HepG2 (cell line): ENCODE data around the gene FGFR3. TPM values are rescaled to one million over a fixed set of nuclear protein-coding genes. Genes with fewer than 3 reads are reported as not detected.

Experiments used
- DPF2 ChIP-seq: sonication (generic); formaldehyde crosslinking; IDR thresholded peaks from 2 replicates; pipeline ENCODE4 v1.4.0; 2020; ENCODE audit warnings: mild to moderate bottlenecking, low read depth, missing genetic modification reagents, borderline replicate concordance
- HNRNPH1 ChIP-seq: fragments of 200-400 bp; formaldehyde crosslinking; optimal IDR thresholded peaks from 2 replicates; pipeline ENCODE3; 2017; ENCODE audit warnings: mild to moderate bottlenecking, low read depth, low read length
- LRRFIP1 ChIP-seq: sonication (generic); formaldehyde crosslinking; conservative IDR thresholded peaks from 2 replicates; pipeline ENCODE4 v1.4.0; 2020; ENCODE audit warnings: missing genetic modification reagents
- NFIB ChIP-seq: sonication (generic); formaldehyde crosslinking; IDR thresholded peaks from 2 replicates; pipeline ENCODE4 v1.9.0; 2021; ENCODE audit warnings: missing genetic modification reagents, mild to moderate bottlenecking, borderline replicate concordance
- RAD51 ChIP-seq: fragments of 450-650 bp; IDR thresholded peaks from 2 replicates; pipeline ENCODE4 v1.6.1; 2016; ENCODE audit warnings: borderline replicate concordance
- RERE ChIP-seq: IDR thresholded peaks from 2 replicates; pipeline ENCODE4 v1.6.1; 2016; ENCODE audit warnings: low read depth, missing genetic modification reagents, missing compliant biosample characterization
- SMARCE1 ChIP-seq: fragments of 450-650 bp; IDR thresholded peaks from 2 replicates; pipeline ENCODE4 v1.6.1; 2017; ENCODE audit warnings: borderline replicate concordance
- ZMAT5 ChIP-seq: sonication (generic); formaldehyde crosslinking; IDR thresholded peaks from 2 replicates; pipeline ENCODE4 v1.5.0; 2020; ENCODE audit warnings: mild to moderate bottlenecking, low read depth, missing genetic modification reagents, borderline replicate concordance
- ZNF335 ChIP-seq: sonication (generic); formaldehyde crosslinking; IDR thresholded peaks from 2 replicates; pipeline ENCODE4 v1.4.0; 2020; ENCODE audit warnings: missing genetic modification reagents
- ZNF550 ChIP-seq: sonication (generic); formaldehyde crosslinking; IDR thresholded peaks from 2 replicates; pipeline ENCODE4 v1.4.0; 2020; ENCODE audit warnings: mild to moderate bottlenecking, missing genetic modification reagents, borderline replicate concordance
- ZNF552 ChIP-seq: sonication (generic); formaldehyde crosslinking; IDR thresholded peaks from 2 replicates; pipeline ENCODE4 v1.9.0; 2022; ENCODE audit warnings: missing genetic modification reagents, mild to moderate bottlenecking, borderline replicate concordance
- ZNF556 ChIP-seq: sonication (generic); formaldehyde crosslinking; IDR thresholded peaks from 2 replicates; pipeline ENCODE4 v1.4.0; 2020; ENCODE audit warnings: mild to moderate bottlenecking, missing genetic modification reagents, borderline replicate concordance
- ZNF687 ChIP-seq: sonication (generic); formaldehyde crosslinking; IDR thresholded peaks from 2 replicates; pipeline ENCODE4 v1.5.1; 2020; ENCODE audit warnings: mild to moderate bottlenecking, missing genetic modification reagents, moderate library complexity
- ZNF720 ChIP-seq: sonication (generic); formaldehyde crosslinking; IDR thresholded peaks from 2 replicates; pipeline ENCODE4 v1.4.0; 2020; ENCODE audit warnings: missing genetic modification reagents
- ZSCAN20 ChIP-seq: sonication (generic); formaldehyde crosslinking; IDR thresholded peaks from 2 replicates; pipeline ENCODE4 v1.4.0; 2020; ENCODE audit warnings: missing genetic modification reagents, mild to moderate bottlenecking, borderline replicate concordance
- polyA plus RNA-seq, 8 experiments: library from polyadenylated mRNA; depleted of rRNA in 3 of 8; stranded (reverse) in 7 of 8; unstranded in 1 of 8; fragments of >200 nt; fragmentation: Illumina TruSeq in 4 of 8; extraction: Trizol in 4 of 8; gene quantifications; 2 replicates each; pipeline versions ENCODE4 v1.2.1 to v1.2.3, GENCODE V29; 2011 to 2016; ENCODE audit warnings: low read depth in 4 of 8, missing spikeins in 1 of 8, mixed read lengths in 1 of 8; ENCODE audit not compliant: insufficient read depth in 1 of 8
- total RNA-seq, 5 experiments: library from RNA; depleted of rRNA; stranded (reverse); fragments of >200 nt; fragmentation: Illumina TruSeq; extraction: Trizol; gene quantifications; 2 replicates each; pipeline ENCODE4 v1.2.3, GENCODE V29; 2016; ENCODE audit warnings: low read depth in 1 of 5
- TF ChIP-seq, protein P1 (sequence below): IDR thresholded peaks from 2 replicates; pipeline ENCODE4 v1.6.1; 2016; ENCODE audit warnings: mild to moderate bottlenecking

The FGFR3 gene
- total and polyA plus RNA-seq, 2 of the 13 experiments (the other 11 are each of a cell fraction or from before 2014, with no cell fraction given): 103 to 109 TPM

GRCh38 chr4:1807332-1807777 is 14.3 kb downstream of the FGFR3 start (continued):
- TF ChIP-seq ZNF552 (CRISPR knock-in tag) (no peak), RERE (CRISPR knock-in tag) (no peak), LRRFIP1 (CRISPR knock-in tag) (no peak), ZMAT5 (CRISPR knock-in tag) (no peak), ZNF550 (no peak), ZNF556 (CRISPR knock-in tag) (no peak), DPF2 (no peak), ZNF687 (CRISPR knock-in tag) (0 out of 2 replicates have a peak, but pooled peaks have one; percentile 24), ZSCAN20 (CRISPR knock-in tag) (no peak), RAD51 (no peak), ZNF720 (CRISPR knock-in tag) (no peak), ZNF335 (CRISPR knock-in tag) (no peak), NFIB (CRISPR knock-in tag) (no peak), SMARCE1 (no peak), HNRNPH1 (no peak)
- TF ChIP-seq, protein P1, sequence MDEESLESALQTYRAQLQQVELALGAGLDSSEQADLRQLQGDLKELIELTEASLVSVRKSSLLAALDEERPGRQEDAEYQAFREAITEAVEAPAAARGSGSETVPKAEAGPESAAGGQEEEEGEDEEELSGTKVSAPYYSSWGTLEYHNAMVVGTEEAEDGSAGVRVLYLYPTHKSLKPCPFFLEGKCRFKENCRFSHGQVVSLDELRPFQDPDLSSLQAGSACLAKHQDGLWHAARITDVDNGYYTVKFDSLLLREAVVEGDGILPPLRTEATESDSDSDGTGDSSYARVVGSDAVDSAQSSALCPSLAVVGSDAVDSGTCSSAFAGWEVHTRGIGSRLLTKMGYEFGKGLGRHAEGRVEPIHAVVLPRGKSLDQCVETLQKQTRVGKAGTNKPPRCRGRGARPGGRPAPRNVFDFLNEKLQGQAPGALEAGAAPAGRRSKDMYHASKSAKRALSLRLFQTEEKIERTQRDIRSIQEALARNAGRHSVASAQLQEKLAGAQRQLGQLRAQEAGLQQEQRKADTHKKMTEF: no peak
